ENCODE measurements around the gene EMID1. TPM values are rescaled to one million over a fixed set of nuclear protein-coding genes. Genes with fewer than 3 reads are reported as not detected.

Gene EMID1
- total RNA-seq, 1 experiment from 2014 or later = 5.4 TPM

DNA sequence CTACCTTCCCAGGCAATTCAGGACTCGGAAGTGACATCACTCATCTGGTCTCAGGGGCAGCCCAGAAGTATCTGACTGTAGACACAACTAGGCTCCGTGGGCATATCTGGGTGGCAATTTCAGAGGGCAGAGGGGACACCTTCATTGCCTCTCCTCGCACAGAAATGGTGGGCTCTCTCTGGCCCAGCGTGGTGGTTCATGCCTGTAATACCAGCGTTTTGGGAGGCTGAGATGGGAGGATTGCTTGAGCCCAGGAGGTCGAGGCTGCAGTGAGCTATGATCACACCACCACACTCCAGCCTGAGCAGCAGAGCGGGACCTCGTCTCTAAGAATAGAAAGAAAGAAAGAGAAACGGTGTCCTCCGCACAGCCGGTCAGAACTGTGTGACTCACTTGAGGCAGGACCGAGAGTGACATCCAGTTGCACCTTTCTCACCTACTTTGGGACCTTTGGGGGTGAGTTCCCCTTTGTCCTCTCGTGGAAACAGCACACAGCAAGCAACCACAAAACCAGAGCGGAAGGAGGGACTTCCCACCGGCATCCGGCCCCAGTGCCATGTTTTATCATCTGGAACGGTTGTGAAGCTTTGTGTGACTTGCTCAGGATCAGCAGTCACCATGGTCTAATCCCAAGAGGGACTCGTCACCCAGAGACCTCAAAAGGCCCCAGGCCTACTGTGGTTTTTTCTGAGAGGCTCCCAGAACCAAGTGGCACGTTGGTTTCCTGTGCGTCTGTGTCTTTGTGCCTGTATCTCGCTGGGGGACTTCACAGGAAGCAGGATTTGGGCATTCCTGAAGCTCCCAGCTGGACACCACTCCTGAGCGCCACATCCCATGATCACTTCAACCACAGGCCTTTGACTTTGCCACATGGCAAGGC is 38.4 kb upstream of the EMID1 start:
- H3K23ac ChIP-seq (ENCODE audit: insufficient read length, low read depth, low read length) = no peak overlapping the region
- H3K27me3 Mint-ChIP-seq (ENCODE audit: low read depth) = peaks cover 10% of the 10 kb centered on the region
- no peaks in the 10 kb centered on the region for H3K4me1 ChIP-seq (ENCODE audit: insufficient read depth, low read length)
- H3K36me3 Mint-ChIP-seq (ENCODE audit: insufficient read depth in 1 of 3, low read depth in 3 of 3) = no peaks in the 10 kb centered on the region
- no peaks in the 10 kb centered on the region for H4K20me1 ChIP-seq (ENCODE audit: control insufficient read depth, insufficient read depth, insufficient read length)
- no peak overlapping the region for H3K18ac ChIP-seq (ENCODE audit: insufficient read length, low read depth, low read length)
- no peak overlapping the region for H2BK12ac ChIP-seq (ENCODE audit: insufficient read length, low read depth, low read length)
- no CpG with 5 or more reads among the region's 22 CpGs for WGBS (ENCODE audit: extremely low coverage, insufficient read length, low lambda C conversion rate)
- H2BK15ac ChIP-seq (ENCODE audit: low read depth, low read length) = no peak overlapping the region
- no peak overlapping the region for H3K4me2 ChIP-seq (ENCODE audit: insufficient read depth, insufficient read length, low read length)
- no peak overlapping the region for H2BK120ac ChIP-seq (ENCODE audit: low read depth, low read length, poor library complexity, severe bottlenecking)
- DNase-seq = no peak
- H4K5ac ChIP-seq (ENCODE audit: insufficient read length, low read depth, low read length) = no peak overlapping the region
- H3K4me3 Mint-ChIP-seq = no peak overlapping the region
- no peaks in the 10 kb centered on the region for H3K9me3 ChIP-seq (ENCODE audit: control insufficient read depth, low read depth, low read length)
- H4K8ac ChIP-seq (replicated peaks; ENCODE audit: insufficient read length, low read depth, low read length) = no peak overlapping the region
- H3K14ac ChIP-seq (ENCODE audit: insufficient read depth, low read length) = no peak overlapping the region
- no peak overlapping the region for H2AK5ac ChIP-seq (ENCODE audit: insufficient read length, low read length)
- H4K91ac ChIP-seq (ENCODE audit: insufficient read length, low read depth, low read length) = no peak overlapping the region
- no peak overlapping the region for H3K27ac ChIP-seq (ENCODE audit: insufficient read length, low read depth, low read length)
- H3K79me2 ChIP-seq (ENCODE audit: insufficient read depth, low read length) = no peaks in the 10 kb centered on the region
- H3K9me3 Mint-ChIP-seq = peaks cover 0 to 2% of the 10 kb centered on the region in 2 experiments; a peak in 1 of 5 replicates
- H3K56ac ChIP-seq (ENCODE audit: insufficient read length, low read depth, low read length) = peak overlapping the region; percentile 52
- H3K4ac ChIP-seq (ENCODE audit: low read depth, low read length) = no peak overlapping the region
- H3K27me3 ChIP-seq (ENCODE audit: insufficient read depth, low read length) = no peaks in the 10 kb centered on the region
- H3K9ac ChIP-seq (ENCODE audit: extremely low read depth, insufficient read length, low read length) = no peak overlapping the region
- no peak overlapping the region for H2BK20ac ChIP-seq (ENCODE audit: low read depth, low read length, poor library complexity, severe bottlenecking)
- TF ChIP-seq, protein P1, sequence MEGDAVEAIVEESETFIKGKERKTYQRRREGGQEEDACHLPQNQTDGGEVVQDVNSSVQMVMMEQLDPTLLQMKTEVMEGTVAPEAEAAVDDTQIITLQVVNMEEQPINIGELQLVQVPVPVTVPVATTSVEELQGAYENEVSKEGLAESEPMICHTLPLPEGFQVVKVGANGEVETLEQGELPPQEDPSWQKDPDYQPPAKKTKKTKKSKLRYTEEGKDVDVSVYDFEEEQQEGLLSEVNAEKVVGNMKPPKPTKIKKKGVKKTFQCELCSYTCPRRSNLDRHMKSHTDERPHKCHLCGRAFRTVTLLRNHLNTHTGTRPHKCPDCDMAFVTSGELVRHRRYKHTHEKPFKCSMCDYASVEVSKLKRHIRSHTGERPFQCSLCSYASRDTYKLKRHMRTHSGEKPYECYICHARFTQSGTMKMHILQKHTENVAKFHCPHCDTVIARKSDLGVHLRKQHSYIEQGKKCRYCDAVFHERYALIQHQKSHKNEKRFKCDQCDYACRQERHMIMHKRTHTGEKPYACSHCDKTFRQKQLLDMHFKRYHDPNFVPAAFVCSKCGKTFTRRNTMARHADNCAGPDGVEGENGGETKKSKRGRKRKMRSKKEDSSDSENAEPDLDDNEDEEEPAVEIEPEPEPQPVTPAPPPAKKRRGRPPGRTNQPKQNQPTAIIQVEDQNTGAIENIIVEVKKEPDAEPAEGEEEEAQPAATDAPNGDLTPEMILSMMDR (conservative IDR thresholded peaks at IDR 0.05) = no peak
- no peak overlapping the region for H2AFZ ChIP-seq (ENCODE audit: low read length)
- no peaks in the 10 kb centered on the region for H3K23me2 ChIP-seq (ENCODE audit: insufficient read length, low read depth, low read length, poor library complexity, severe bottlenecking)
- no peaks in the 10 kb centered on the region for H3K4me1 Mint-ChIP-seq
- H2BK5ac ChIP-seq (ENCODE audit: insufficient read length, low read length) = no peak overlapping the region
- no peak overlapping the region for H3K27ac Mint-ChIP-seq
- no peak overlapping the region for H3T11ph ChIP-seq (ENCODE audit: low read length)
- no peaks in the 10 kb centered on the region for H3K79me1 ChIP-seq (ENCODE audit: insufficient read depth, low read depth, low read length, poor library complexity, severe bottlenecking)

Measured in H9 (cell line).